GM18870 (cell line): ENCODE measurements around the gene CHPT1.
"Not testable (repeated sequence)": the region's sequence is repeated elsewhere in the genome, so short reads cannot be mapped to it uniquely, and the experiment has no call there.

Experiments
- ATAC-seq: cut with Tn5 transposase; IDR thresholded peaks from one replicate; pipeline ENCODE4 v1.9.1; 2021; ENCODE audit warnings: moderate library complexity; ENCODE audit not compliant: unreplicated experiment

The CHPT1 gene

GRCh38 chr12:101719566-101719965, 22.1 kb downstream of the CHPT1 start:
- ATAC-seq = no peak

GRCh38 chr12:101720118-101720517, 22.7 kb downstream of the CHPT1 start:
- no peak for ATAC-seq

GRCh38 chr12:101722392-101722791, 25.0 kb downstream of the CHPT1 start:
- no peak for ATAC-seq

GRCh38 chr12:101727098-101727497, 29.7 kb downstream of the CHPT1 start:
- no peak for ATAC-seq

GRCh38 chr12:101729842-101730241, 32.4 kb downstream of the CHPT1 start:
- ATAC-seq = no peak

GRCh38 chr12:101732318-101732717, 34.9 kb downstream of the CHPT1 start:
- no peak for ATAC-seq

GRCh38 chr12:101733166-101733565, 35.7 kb downstream of the CHPT1 start:
- ATAC-seq = no peak

GRCh38 chr12:101734482-101734881, 37.0 kb downstream of the CHPT1 start:
- not testable (repeated sequence) for ATAC-seq

GRCh38 chr12:101737476-101737875, 40.0 kb downstream of the CHPT1 start:
- no peak for ATAC-seq

GRCh38 chr12:101738920-101739665, 41.7 kb downstream of the CHPT1 start, which contains the start of gene SYCP3:
Gene SYCP3, minus strand, starts transcription at chr12:101739462. Its CDS starts 1,527 bp downstream, at chr12:101737935.
- no peak for ATAC-seq

- no peak for ATAC-seq
Observed at GRCh38 chr12:101740566-101740965, 43.1 kb downstream of the CHPT1 start.

- no peak for ATAC-seq
Observed at GRCh38 chr12:101740980-101741379, 43.5 kb downstream of the CHPT1 start.

- no peak for ATAC-seq
Observed at GRCh38 chr12:101743242-101743641, 45.8 kb downstream of the CHPT1 start.

- peak; percentile 95 for ATAC-seq
Observed at GRCh38 chr12:101743724-101744472, 46.5 kb downstream of the CHPT1 start.

GRCh38 chr12:101745481-101745880, 48.0 kb downstream of the CHPT1 start:
- ATAC-seq = no peak

GRCh38 chr12:101746196-101746595, 48.8 kb downstream of the CHPT1 start:
- no peak for ATAC-seq

GRCh38 chr12:101746661-101747060, 49.2 kb downstream of the CHPT1 start:
- ATAC-seq = no peak

GRCh38 chr12:101747697-101748096, 50.3 kb downstream of the CHPT1 start:
- ATAC-seq = no peak

GRCh38 chr12:101748907-101749306, 51.5 kb downstream of the CHPT1 start:
- ATAC-seq = no peak

- ATAC-seq = no peak
Observed at GRCh38 chr12:101749657-101750056, 52.2 kb downstream of the CHPT1 start.

- ATAC-seq = no peak
Observed at GRCh38 chr12:101750152-101750551, 52.7 kb downstream of the CHPT1 start.

GRCh38 chr12:101759396-101760047, 62.1 kb downstream of the CHPT1 start:
- no peak for ATAC-seq
